HG02571 (cell line): Measurements from ENCODE around the gene OR2AE1.
"Not testable (repeated sequence)": the region's sequence is repeated elsewhere in the genome, so short reads cannot be mapped to it uniquely, and the experiment has no call there.

Source experiments
- ATAC-seq: cut with Tn5 transposase; IDR thresholded peaks from one replicate; pipeline ENCODE4 v1.9.1; 2021; ENCODE audit warnings: mild to moderate bottlenecking, moderate library complexity; ENCODE audit not compliant: unreplicated experiment

The OR2AE1 gene, protein sequence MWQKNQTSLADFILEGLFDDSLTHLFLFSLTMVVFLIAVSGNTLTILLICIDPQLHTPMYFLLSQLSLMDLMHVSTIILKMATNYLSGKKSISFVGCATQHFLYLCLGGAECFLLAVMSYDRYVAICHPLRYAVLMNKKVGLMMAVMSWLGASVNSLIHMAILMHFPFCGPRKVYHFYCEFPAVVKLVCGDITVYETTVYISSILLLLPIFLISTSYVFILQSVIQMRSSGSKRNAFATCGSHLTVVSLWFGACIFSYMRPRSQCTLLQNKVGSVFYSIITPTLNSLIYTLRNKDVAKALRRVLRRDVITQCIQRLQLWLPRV

DNA sequence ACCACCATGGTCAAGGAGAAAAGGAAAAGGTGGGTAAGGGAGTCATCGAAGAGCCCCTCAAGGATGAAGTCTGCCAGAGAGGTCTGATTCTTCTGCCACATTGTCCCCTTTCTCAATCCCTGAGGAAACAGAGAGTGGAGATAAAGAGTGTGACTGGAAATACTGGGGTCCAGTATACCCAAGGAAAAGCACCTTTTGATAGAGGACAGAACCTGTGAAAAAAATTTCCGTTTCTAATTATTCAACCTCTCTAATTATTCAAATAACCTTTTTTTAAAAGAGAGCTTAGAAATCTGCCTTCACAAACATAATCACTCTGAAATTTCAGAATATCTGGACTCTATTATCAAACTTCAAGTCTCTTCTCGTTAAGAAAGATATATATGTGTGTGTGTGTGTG is at the start of gene OR2AE1:
TSS of gene OR2AE1 (minus strand) at position 101 of the 400 bp plus-strand sequence. CDS start at position 101, 0 bp downstream.
- no peak for ATAC-seq

DNA sequence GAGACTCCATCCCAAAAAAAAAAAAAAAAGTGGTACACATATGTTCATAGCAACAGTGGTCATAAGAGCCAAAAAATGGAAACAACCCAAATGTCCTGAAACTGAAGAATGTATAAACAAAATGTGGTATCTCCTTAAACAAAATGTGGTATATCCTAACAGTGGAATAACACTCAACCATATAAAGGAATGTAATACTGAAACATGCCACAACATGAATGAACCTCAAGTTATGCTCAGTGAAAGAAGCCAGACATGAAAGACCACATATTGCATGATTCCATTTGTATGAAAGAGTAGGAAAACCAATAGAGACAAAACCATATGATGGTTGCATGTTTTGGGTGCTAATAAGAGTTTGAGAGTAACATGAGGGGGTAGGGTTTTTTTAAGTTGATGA is 49.5 kb upstream of the OR2AE1 start:
- no peak for ATAC-seq

DNA sequence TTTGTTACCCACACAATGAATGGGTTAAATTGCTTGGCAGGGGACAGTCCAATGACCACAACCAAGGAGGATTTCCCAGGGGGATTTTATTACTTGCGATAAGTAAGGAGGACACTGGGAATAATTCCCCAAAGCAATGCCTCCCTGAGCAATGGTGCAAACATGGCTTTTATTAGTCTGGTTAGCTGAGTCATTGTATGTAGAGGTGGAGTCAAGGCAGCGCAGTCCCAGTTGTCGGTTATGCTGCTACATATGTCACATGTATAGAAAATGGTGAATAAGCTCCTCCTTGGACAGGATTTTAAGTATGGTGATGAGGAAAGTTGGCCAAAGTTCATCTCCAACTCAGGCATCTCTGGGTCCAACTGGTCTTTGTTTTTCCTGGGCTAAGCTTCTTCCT is 46.4 kb upstream of the OR2AE1 start:
- no peak for ATAC-seq

DNA sequence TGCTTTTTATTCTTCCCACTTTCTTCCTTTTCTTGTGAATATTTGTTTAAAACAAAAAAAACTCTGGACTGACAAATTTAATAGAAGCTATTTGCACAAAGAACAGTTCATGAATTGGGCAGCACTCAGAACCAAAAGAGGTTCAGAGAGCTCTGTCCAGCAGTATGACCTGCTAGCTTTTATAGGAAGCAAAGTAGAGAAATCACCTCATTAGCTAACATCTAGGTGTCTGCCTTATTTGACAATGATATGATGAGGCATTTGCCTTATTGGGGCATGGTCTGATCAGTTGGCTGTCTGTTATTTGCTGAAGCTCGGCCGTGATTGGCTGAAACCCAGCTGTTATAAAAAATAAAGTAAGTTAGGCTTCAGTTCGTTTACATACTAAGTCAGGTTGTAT is 43.3 kb upstream of the OR2AE1 start:
- ATAC-seq, result no peak

DNA sequence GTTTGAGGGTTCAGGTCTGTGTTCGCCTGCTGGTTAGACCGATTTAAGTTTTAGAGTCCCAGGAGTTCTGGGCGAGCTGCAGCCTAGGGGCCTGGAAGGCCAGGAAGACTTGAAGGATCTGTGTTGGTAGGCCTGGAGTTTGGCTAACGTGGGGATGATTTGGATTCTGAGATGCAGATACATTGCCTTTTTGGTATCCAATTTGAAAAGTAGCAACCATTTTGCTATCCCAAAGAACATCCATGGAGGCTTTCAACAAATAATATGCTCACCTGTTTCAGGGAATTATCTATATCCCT is 42.9 kb upstream of the OR2AE1 start:
- ATAC-seq, result no peak

DNA sequence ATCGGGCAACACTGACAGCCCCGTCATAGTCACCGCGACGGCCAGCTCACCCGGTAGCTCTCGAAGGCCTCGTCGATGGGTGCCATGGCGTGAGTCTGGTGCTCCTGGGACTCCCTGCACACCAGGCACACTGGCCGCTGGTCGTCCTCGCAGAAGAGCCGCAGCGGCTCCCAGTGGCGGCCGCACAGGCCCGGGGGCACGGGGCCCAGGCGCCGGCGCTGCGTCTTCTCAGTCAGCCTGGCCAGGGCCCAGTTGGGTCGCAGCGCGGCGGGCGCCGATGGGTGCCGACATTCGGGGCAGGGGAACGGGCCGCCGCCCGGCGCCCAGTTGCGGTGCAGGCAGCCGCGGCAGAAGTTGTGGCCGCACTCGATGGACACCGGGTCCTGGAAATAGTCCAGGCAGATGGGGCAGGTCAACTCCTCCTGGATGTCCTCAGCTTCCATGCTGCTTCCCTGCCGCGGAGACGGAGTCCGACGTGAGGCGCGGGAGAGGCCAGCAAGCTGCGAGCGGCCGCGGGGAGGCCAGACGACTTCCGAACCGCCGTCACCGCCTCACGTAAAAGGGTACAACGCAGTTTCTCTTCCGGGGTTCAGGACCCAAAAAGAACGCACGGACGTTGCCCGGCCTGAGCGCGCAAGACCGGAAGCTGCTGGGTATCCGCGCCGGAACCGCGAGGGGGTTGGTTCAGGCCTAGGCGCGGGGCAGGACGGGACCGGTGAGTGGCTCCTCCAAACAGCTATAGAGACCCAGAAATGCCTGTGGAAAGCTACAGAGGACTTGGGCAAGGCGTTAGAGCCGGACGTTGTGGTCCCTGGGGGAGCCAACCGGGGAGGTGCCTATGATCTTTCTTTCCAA is 42.4 kb upstream of the OR2AE1 start, which contains the start of gene TRIM4:
TSS of gene TRIM4 (minus strand) at position 572 of the 855 bp plus-strand sequence. CDS start at position 443, 129 bp downstream.
- peak; percentile 95 for ATAC-seq

DNA sequence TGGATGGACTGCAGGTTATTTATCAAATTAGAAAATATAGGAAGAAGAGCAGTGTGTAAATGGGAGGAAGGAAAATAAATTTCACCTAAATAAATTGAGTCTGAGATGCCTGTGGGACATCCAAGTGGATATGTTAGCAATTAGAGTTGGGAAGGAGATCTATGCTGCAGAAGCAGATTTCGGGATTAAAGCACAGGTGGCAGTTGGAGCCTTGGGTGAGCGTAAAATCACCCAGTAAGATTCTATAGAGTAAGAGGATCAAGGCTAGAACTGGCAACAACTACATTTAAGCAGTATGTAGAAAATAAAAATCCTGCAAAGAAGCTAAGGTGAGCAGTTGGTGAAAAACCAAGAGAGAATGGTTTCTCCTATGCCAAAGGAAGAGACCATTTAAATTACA is 34.1 kb upstream of the OR2AE1 start:
- ATAC-seq, result no peak

DNA sequence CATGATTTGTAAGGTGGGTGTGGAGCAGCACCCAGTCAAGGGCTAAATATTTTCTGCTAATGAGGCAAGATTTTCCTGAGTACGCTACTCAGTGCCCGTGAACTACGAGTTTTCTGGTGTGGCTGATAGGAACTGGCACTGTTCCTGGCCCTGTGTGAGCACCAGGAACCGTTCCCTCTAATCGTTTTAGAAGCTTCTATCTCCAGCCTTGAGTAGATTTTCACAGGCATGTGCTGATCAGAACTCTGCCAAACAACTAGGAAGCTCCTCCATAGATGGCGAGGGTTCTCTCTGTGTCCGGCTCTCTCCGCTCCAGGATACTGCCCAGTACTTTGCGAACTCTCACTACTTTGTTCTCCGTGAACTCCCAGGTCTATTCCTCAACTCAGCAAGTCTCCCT is 24.7 kb upstream of the OR2AE1 start:
- ATAC-seq, result no peak

DNA sequence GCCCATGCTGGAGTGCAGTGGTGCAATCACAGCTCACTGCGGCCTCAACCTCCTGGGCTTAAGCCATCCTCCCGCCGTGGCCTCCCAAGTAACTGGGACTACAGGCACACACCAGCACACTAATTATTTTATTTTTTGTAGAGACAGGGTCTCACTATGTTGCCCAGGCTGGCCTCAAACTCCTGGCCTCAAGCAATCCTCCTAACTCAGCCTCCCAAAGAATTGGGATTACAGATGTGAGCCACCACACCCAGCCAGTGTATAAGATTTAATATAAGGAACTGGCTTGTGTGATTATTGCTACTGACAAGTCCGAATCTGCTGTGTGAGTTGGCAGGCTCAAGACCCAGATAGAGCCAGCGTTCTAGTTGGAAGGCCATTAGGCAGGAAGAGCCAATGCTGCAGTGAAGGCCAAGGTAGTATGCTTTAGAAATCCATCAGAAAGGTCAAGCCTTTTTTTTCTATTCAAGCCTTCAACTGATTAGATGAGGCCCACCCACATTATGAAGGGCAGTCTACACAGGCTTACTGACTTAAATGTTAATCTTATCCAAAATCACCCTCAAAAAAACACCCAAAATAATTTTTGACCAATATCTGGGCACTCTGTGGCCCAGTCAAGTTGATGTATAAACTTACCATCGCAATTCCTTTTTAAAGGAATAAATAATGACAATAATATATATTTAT is 23.1 kb upstream of the OR2AE1 start:
- no peak for ATAC-seq

DNA sequence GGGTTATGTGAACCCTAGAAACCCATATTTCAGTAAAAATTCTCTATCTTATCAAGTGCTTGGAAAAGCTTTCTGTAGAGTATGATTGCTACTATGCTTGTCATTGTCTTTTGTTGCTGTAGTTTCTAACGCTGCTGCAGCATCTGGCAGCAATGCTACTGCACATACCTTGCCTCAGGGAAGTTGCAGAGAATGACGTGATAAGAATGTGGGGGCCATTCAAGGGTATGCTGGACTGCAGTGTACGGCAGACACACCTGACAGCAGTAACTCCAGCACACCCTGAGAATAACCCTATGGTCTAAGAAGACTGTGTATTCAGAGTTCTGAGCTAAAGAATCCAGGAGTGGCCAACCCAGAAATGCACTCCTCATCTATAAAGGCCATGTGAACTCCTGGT is 22.0 kb upstream of the OR2AE1 start:
- no peak for ATAC-seq

DNA sequence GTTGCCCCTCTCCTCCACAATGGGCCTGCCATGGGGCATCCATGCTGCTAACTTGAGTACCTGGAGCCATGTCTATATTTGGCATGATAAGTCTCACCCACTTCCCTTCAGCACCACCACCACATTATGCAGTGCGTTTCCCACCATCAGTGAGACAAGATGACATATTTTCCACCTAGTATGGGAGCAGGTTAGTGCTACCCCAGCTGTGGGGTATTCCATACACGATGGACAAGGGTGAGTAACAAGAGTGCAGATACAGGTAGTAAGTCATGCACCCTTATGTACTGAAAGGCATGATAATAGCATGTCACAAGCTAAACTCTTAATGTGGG is 21.2 kb upstream of the OR2AE1 start:
- ATAC-seq, result no peak

DNA sequence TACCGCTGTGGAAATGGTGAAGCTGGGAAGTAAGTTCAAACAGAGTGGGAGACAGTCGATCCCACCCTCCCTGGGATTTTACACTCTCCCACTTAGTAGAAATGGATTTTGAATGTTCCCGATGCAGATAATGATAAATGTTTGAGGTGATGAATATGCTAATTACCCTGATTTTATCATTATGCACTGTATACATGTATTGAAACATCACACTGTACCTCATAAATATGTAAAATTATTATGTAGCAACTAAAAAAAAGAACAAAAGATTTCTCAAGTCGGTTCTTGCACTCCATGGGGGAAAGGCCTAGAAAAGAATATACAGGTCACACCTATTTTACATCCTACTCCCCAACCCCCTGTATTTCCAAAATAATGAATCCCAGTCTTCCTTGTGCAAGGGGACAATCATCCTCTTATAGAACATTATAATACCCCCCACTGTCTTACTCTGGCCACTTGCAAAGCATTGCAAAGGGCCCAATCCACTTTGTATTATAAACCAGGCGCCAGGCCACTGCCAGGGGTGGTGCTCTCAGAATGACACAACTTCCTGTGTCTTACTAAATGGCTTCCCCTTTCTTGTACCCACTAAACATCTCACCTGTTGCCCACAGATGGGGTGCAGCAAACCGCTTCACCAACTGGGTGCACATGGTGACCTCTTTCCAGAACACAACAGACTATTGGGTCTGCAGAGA is 20.6 kb upstream of the OR2AE1 start:
- no peak for ATAC-seq

DNA sequence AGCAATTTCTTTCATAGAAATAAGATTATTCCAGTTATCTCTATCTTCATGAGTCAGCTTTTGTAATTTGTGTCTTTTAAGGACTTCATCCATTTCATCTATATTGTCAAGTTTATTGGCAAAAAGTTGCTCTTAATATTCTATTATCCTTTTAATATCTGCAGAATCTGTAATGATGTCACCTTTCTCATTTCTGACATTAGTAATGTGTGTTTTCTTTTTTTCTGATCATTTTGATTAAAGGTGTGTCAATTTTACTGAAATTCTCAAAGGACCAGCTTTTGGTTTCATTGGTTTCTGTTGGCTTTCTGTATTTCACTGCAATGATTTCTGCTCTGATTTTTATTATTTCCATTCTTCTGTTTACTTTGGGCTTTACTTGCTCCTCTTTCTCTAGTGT is 17.9 kb upstream of the OR2AE1 start:
- ATAC-seq, result no peak

DNA sequence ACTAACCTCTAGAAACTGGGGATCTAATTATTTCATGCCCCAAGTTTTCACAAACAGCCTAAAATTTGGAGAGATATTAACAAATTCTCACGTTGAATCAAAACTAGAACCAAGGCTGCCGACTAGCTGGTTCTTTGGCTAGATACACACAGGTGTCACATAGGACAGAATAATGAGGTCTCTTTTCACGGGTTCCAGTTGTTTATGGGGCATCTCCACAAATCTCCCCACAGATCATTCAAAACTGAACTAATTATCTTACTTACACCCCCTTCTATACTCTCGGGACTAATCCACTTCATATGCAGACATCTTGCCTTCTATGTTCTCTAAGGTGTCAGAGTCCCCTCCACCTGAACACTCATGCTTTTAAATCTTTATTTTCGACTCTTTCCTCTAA is 16.4 kb upstream of the OR2AE1 start:
- no peak for ATAC-seq

DNA sequence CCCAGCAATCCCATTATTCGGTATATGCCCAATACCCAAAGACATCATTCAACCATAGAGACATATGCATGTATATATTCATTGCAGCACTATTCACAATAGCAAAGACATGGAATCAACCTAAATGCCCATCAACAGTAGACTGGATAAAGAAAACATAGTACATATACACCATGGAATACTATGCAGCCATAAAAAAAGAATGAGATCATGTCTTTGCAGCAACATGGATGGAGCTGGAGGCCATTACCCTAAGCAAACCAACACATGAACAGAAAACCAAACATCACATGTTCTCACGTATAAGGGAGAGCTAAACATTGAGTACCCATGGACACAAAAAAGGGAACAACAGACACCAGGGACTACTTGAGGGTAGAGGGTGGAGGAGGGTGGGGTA is 13.5 kb upstream of the OR2AE1 start:
- ATAC-seq, result not testable (repeated sequence)

DNA sequence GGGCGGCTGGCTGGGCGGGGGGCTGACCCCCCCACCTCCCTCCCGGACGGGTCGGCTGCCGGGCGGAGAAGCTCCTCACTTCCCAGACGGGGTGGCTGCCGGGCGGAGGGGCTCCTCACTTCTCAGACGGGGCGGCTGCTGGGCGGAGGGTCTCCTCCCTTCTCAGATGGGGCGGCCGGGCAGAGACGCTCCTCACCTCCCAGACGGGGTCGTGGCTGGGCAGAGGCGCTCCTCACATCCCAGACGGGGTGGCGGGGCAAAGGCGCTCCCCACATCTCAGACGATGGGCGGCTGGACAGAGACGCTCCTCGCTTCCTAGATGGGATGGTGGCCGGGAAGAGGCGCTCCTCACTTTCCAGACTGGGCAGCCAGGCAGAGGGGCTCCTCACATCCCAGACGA is 11.5 kb upstream of the OR2AE1 start:
- not testable (repeated sequence) for ATAC-seq

DNA sequence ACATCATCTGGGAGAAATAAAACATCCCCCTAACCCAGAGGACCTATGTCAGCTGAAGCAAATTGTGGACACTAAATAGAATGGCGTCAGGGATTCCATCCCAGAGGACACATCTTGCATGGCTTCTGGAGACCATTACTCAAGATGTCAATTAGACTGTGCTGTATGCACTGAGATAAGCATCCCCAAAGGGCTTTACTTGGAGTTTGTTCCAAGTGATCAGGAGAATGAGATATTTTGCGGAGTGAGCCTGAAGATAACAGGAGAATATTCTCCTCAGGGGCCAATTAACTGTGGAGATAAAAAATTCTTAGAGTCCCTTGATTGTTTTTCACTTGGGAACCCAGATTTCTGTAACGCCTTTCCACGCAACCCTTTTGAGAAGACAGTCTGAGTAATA is 4.5 kb upstream of the OR2AE1 start:
- ATAC-seq, result no peak

DNA sequence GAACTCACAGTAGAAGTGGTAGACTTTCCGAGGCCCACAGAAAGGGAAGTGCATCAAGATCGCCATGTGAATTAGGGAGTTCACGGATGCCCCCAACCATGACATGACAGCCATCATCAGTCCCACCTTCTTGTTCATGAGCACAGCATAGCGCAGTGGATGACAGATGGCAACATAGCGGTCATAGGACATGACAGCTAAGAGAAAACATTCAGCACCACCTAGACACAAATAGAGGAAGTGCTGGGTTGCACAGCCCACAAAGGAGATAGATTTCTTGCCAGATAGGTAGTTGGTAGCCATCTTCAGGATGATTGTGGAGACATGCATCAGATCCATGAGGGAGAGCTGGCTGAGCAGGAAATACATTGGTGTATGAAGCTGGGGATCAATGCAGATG is 342 bp downstream of the OR2AE1 start:
- no peak for ATAC-seq

DNA sequence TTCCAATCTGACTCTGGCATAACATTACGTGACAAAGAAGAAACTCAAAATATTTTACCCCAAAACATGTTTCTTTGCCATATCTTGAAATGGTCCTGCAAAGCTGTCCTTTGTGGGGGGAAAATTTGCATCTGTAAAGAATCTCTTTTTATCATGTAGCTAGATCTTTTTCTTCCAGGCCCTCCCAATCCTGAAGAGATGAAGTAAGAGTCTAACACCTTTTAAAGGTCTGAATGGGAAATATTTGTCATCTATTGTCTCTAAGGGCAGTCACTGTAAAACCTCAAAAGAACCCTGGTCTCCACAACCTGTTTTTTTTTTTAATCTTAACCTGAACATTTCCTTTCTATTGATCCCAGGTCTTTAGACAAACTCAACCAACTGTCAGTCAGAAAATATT is 8.6 kb downstream of the OR2AE1 start:
- ATAC-seq, result no peak

DNA sequence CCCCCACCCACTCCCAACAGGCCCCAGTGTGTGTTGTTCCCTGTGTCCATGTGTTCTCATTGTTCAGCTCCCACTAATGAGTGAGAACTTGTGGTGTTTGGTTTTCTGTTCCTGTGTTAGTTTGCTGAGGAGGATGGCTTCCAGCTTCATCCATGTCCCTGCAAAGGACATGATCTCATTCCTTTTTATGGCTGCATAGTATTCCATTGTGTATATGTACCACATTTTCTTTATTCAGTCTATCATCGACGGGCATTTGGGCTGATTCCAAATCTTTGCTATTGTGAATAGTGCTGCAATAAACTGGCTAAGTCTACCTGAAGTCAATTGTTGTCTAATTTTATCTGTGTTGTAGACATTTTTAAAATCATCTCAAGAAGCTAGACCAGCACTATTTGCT is 9.4 kb downstream of the OR2AE1 start:
- ATAC-seq, result not testable (repeated sequence)

DNA sequence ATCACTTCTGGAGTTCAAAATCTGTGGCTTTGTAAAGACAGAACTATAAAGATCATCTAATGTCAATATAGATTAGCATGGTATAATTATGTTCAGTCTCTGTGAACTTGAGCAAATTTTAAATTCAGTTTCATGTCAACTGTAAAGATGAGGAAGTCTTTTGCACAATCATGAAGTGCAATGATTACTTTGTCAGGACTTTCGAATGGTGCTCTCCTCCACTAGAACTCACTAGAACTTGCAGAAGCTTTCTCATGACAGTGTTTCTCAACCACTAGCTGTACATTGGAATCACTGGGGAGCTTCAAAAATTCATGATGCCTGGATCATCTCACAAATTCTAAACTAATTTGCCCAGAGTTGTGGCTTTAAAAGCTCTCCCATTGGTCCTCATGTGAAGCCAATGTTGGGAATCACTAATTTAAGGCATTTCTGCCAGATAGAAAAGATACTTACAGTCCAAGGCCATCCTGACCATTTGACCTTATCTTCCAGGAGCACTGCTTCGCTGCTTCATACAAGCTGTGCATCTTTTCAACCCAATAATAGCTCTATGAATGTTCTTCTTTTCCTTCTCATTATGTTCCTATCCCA is 12.9 kb downstream of the OR2AE1 start:
- no peak for ATAC-seq
